ENCODE measurements around the gene ATL1. TPM values are rescaled to one million over a fixed set of nuclear protein-coding genes. Genes with fewer than 3 reads are reported as not detected.

Gene ATL1
- 1.5 TPM for total RNA-seq
- polyA plus RNA-seq, result 2.6 TPM
- long read RNA-seq, donor 1, result 0 reads
- long read RNA-seq, donor 2, result 0 reads
- long read RNA-seq, donor 3, result 0 reads
- long read RNA-seq, donor 4, result 0 reads
- long read RNA-seq, donor 5, result 0 reads
- long read RNA-seq, donor 6, result 0 reads
- long read RNA-seq, donor 7, result 0 reads
- long read RNA-seq, donor 8, result 0 reads
- long read RNA-seq, donor 9, result 0 reads
- long read RNA-seq, donor 10, result 0 reads

GRCh38 chr14:50559990-50560930 lies at the start of gene ATL1:
ATL1 (plus strand) TSS chr14:50560145; CDS start chr14:50560266, 121 bp downstream.
- H3K27me3 ChIP-seq (ENCODE audit: control insufficient read depth in 2 of 2, insufficient read depth in 1 of 2, low read length in 1 of 2), result peaks cover 0 to 23% of the 10 kb centered on the region in 2 donors
- H3K9me3 ChIP-seq (ENCODE audit: control insufficient read depth in 2 of 2, insufficient read depth in 1 of 2, low read length in 1 of 2), result no peaks in the 10 kb centered on the region
- under 1% methylated on average over 66 of the region's 66 CpGs for WGBS
- H3K4me3 ChIP-seq (ENCODE audit: low read length in 2 of 2), result peak within 1 kb of the TSS; percentile 43 to 71
- H3K36me3 ChIP-seq (ENCODE audit: control insufficient read depth in 2 of 2, insufficient read depth in 2 of 2, low read length in 1 of 2), result no peaks in the 10 kb centered on the region
- H3K27ac ChIP-seq (ENCODE audit: low read depth in 1 of 2, low read length in 1 of 2), result no peak within 1 kb of the TSS
- DNase-seq (ENCODE audit: low read depth in 6 of 9, low spot score in 9 of 9), result peak in 8 of 9 donors; percentile 21 to 71 (median 43)
- peaks cover 4 to 11% of the 10 kb centered on the region in 2 donors for H3K4me1 ChIP-seq (ENCODE audit: control insufficient read depth in 2 of 2, insufficient read depth in 2 of 2, low read length in 2 of 2)

- Histone ChIP-seq H3K27ac (ENCODE audit: low read depth in 1 of 2, low read length in 1 of 2) (no peak overlapping the region), H3K4me3 (ENCODE audit: low read length in 2 of 2) (no peak overlapping the region), H3K36me3 (ENCODE audit: control insufficient read depth in 2 of 2, insufficient read depth in 2 of 2, low read length in 1 of 2) (no peaks in the 10 kb centered on the region), H3K27me3 (ENCODE audit: control insufficient read depth in 2 of 2, insufficient read depth in 1 of 2, low read length in 1 of 2) (no peaks in the 10 kb centered on the region), H3K9me3 (ENCODE audit: control insufficient read depth in 2 of 2, insufficient read depth in 1 of 2, low read length in 1 of 2) (no peaks in the 10 kb centered on the region), H3K4me1 (ENCODE audit: control insufficient read depth in 2 of 2, insufficient read depth in 2 of 2, low read length in 2 of 2) (no peaks in the 10 kb centered on the region)
- 98% methylated on average over 7 of the region's 7 CpGs for WGBS
- no peak for DNase-seq (ENCODE audit: low read depth in 6 of 9, low spot score in 9 of 9)
Observed at GRCh38 chr14:50510157-50510556, 49.8 kb upstream of the ATL1 start.

- Histone ChIP-seq H3K27me3 (ENCODE audit: control insufficient read depth in 2 of 2, insufficient read depth in 1 of 2, low read length in 1 of 2) (no peaks in the 10 kb centered on the region), H3K27ac (ENCODE audit: low read depth in 1 of 2, low read length in 1 of 2) (no peak overlapping the region), H3K4me1 (ENCODE audit: control insufficient read depth in 2 of 2, insufficient read depth in 2 of 2, low read length in 2 of 2) (no peaks in the 10 kb centered on the region), H3K4me3 (ENCODE audit: low read length in 2 of 2) (no peak overlapping the region), H3K36me3 (ENCODE audit: control insufficient read depth in 2 of 2, insufficient read depth in 2 of 2, low read length in 1 of 2) (peaks cover 0 to 3% of the 10 kb centered on the region in 2 donors), H3K9me3 (ENCODE audit: control insufficient read depth in 2 of 2, insufficient read depth in 1 of 2, low read length in 1 of 2) (no peaks in the 10 kb centered on the region)
- no peak for DNase-seq (ENCODE audit: low read depth in 6 of 9, low spot score in 9 of 9)
- WGBS, result over 99% methylated on average over 4 of the region's 4 CpGs
Observed at GRCh38 chr14:50512463-50512862, 47.5 kb upstream of the ATL1 start.

GRCh38 chr14:50516091-50516490 lies 43.9 kb upstream of the ATL1 start:
- H3K4me3 ChIP-seq (ENCODE audit: low read length in 2 of 2), result no peak overlapping the region
- H3K27me3 ChIP-seq (ENCODE audit: control insufficient read depth in 2 of 2, insufficient read depth in 1 of 2, low read length in 1 of 2), result no peaks in the 10 kb centered on the region
- no peaks in the 10 kb centered on the region for H3K9me3 ChIP-seq (ENCODE audit: control insufficient read depth in 2 of 2, insufficient read depth in 1 of 2, low read length in 1 of 2)
- no peak overlapping the region for H3K27ac ChIP-seq (ENCODE audit: low read depth in 1 of 2, low read length in 1 of 2)
- no peaks in the 10 kb centered on the region for H3K4me1 ChIP-seq (ENCODE audit: control insufficient read depth in 2 of 2, insufficient read depth in 2 of 2, low read length in 2 of 2)
- peaks cover 0 to 3% of the 10 kb centered on the region in 2 donors for H3K36me3 ChIP-seq (ENCODE audit: control insufficient read depth in 2 of 2, insufficient read depth in 2 of 2, low read length in 1 of 2)
- DNase-seq (ENCODE audit: low read depth in 6 of 9, low spot score in 9 of 9), result no peak
- 96% methylated on average over 2 of the region's 2 CpGs for WGBS

GRCh38 chr14:50520947-50521815 lies 38.8 kb upstream of the ATL1 start:
- no peak overlapping the region for H3K4me3 ChIP-seq (ENCODE audit: low read length in 2 of 2)
- peaks cover 12 to 16% of the 10 kb centered on the region in 2 donors for H3K4me1 ChIP-seq (ENCODE audit: control insufficient read depth in 2 of 2, insufficient read depth in 2 of 2, low read length in 2 of 2)
- WGBS, result 77% methylated on average over 5 of the region's 5 CpGs
- peak overlapping the region in 1 of 2 donors; percentile 14 for H3K27ac ChIP-seq (ENCODE audit: low read depth in 1 of 2, low read length in 1 of 2)
- H3K36me3 ChIP-seq (ENCODE audit: control insufficient read depth in 2 of 2, insufficient read depth in 2 of 2, low read length in 1 of 2), result no peaks in the 10 kb centered on the region
- no peaks in the 10 kb centered on the region for H3K27me3 ChIP-seq (ENCODE audit: control insufficient read depth in 2 of 2, insufficient read depth in 1 of 2, low read length in 1 of 2)
- no peak for DNase-seq (ENCODE audit: low read depth in 6 of 9, low spot score in 9 of 9)
- no peaks in the 10 kb centered on the region for H3K9me3 ChIP-seq (ENCODE audit: control insufficient read depth in 2 of 2, insufficient read depth in 1 of 2, low read length in 1 of 2)

- Histone ChIP-seq H3K27me3 (ENCODE audit: control insufficient read depth in 2 of 2, insufficient read depth in 1 of 2, low read length in 1 of 2) (no peaks in the 10 kb centered on the region), H3K4me3 (ENCODE audit: low read length in 2 of 2) (no peak overlapping the region), H3K4me1 (ENCODE audit: control insufficient read depth in 2 of 2, insufficient read depth in 2 of 2, low read length in 2 of 2) (peaks cover 12 to 16% of the 10 kb centered on the region in 2 donors), H3K36me3 (ENCODE audit: control insufficient read depth in 2 of 2, insufficient read depth in 2 of 2, low read length in 1 of 2) (no peaks in the 10 kb centered on the region), H3K27ac (ENCODE audit: low read depth in 1 of 2, low read length in 1 of 2) (peak overlapping the region in 1 of 2 donors; percentile 14), H3K9me3 (ENCODE audit: control insufficient read depth in 2 of 2, insufficient read depth in 1 of 2, low read length in 1 of 2) (no peaks in the 10 kb centered on the region)
- DNase-seq (ENCODE audit: low read depth in 6 of 9, low spot score in 9 of 9), result peak in 2 of 9 donors; percentile 24 to 38
- WGBS, result 34% methylated on average over 1 of the region's 1 CpG
Observed at GRCh38 chr14:50521912-50522341, 38.0 kb upstream of the ATL1 start.

- Histone ChIP-seq H3K4me3 (ENCODE audit: low read length in 2 of 2) (no peak overlapping the region), H3K9me3 (ENCODE audit: control insufficient read depth in 2 of 2, insufficient read depth in 1 of 2, low read length in 1 of 2) (no peaks in the 10 kb centered on the region), H3K27ac (ENCODE audit: low read depth in 1 of 2, low read length in 1 of 2) (peak overlapping the region in 1 of 2 donors; percentile 74), H3K27me3 (ENCODE audit: control insufficient read depth in 2 of 2, insufficient read depth in 1 of 2, low read length in 1 of 2) (no peaks in the 10 kb centered on the region), H3K4me1 (ENCODE audit: control insufficient read depth in 2 of 2, insufficient read depth in 2 of 2, low read length in 2 of 2) (peaks cover 12 to 16% of the 10 kb centered on the region in 2 donors), H3K36me3 (ENCODE audit: control insufficient read depth in 2 of 2, insufficient read depth in 2 of 2, low read length in 1 of 2) (no peaks in the 10 kb centered on the region)
- DNase-seq (ENCODE audit: low read depth in 6 of 9, low spot score in 9 of 9), result no peak
- WGBS, result 88% methylated on average over 5 of the region's 5 CpGs
Observed at GRCh38 chr14:50523271-50524041, 36.5 kb upstream of the ATL1 start.

GRCh38 chr14:50524060-50524459 lies 35.9 kb upstream of the ATL1 start:
- Histone ChIP-seq H3K36me3 (ENCODE audit: control insufficient read depth in 2 of 2, insufficient read depth in 2 of 2, low read length in 1 of 2) (no peaks in the 10 kb centered on the region), H3K9me3 (ENCODE audit: control insufficient read depth in 2 of 2, insufficient read depth in 1 of 2, low read length in 1 of 2) (no peaks in the 10 kb centered on the region), H3K27ac (ENCODE audit: low read depth in 1 of 2, low read length in 1 of 2) (peak overlapping the region in 1 of 2 donors; percentile 74), H3K4me1 (ENCODE audit: control insufficient read depth in 2 of 2, insufficient read depth in 2 of 2, low read length in 2 of 2) (peaks cover 12 to 16% of the 10 kb centered on the region in 2 donors), H3K4me3 (ENCODE audit: low read length in 2 of 2) (no peak overlapping the region), H3K27me3 (ENCODE audit: control insufficient read depth in 2 of 2, insufficient read depth in 1 of 2, low read length in 1 of 2) (no peaks in the 10 kb centered on the region)
- DNase-seq (ENCODE audit: low read depth in 6 of 9, low spot score in 9 of 9), result peak in 1 of 9 donors; percentile 46
- 85% methylated on average over 2 of the region's 2 CpGs for WGBS
